Stimulated activated naive CD8-positive, alpha-beta T cell treated with anti-CD3 and anti-CD28 coated beads, Interleukin-15, Interleukin-2, amounts not matched to agents 100 U/mL and 50 U/mL, for 24 hours (primary cell): ENCODE results near the gene DSN1.
"Not testable (repeated sequence)": the region's sequence is repeated elsewhere in the genome, so short reads cannot be mapped to it uniquely, and the experiment has no call there.

ENCODE experiments used
- ATAC-seq: fragments of 150-1000 bp; cut with Tn5 transposase; one replicate; pipeline ENCODE4 v1.10.0; 2021
- DNase-seq: peaks from one replicate; pipeline ENCODE4 v3.0.0; 2021

Gene DSN1, protein sequence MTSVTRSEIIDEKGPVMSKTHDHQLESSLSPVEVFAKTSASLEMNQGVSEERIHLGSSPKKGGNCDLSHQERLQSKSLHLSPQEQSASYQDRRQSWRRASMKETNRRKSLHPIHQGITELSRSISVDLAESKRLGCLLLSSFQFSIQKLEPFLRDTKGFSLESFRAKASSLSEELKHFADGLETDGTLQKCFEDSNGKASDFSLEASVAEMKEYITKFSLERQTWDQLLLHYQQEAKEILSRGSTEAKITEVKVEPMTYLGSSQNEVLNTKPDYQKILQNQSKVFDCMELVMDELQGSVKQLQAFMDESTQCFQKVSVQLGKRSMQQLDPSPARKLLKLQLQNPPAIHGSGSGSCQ

GRCh38 chr20:36773597-36774390, at the start of gene DSN1:
DSN1 (minus strand) TSS chr20:36773763; CDS start chr20:36771458, 2,305 bp downstream.
- DNase-seq = peak; percentile 99
- peak; percentile 92 for ATAC-seq

GRCh38 chr20:36823121-36823520, 49.6 kb upstream of the DSN1 start:
- no peak for DNase-seq
- ATAC-seq = no peak

GRCh38 chr20:36821964-36822437, 48.4 kb upstream of the DSN1 start:
- ATAC-seq = no peak
- DNase-seq = no peak

GRCh38 chr20:36820928-36821327, 47.4 kb upstream of the DSN1 start:
- DNase-seq (no peak), ATAC-seq (no peak)

GRCh38 chr20:36820073-36820472, 46.5 kb upstream of the DSN1 start:
- no peak for ATAC-seq
- no peak for DNase-seq

GRCh38 chr20:36819659-36820058, 46.1 kb upstream of the DSN1 start:
- ATAC-seq (no peak), DNase-seq (no peak)

DNA sequence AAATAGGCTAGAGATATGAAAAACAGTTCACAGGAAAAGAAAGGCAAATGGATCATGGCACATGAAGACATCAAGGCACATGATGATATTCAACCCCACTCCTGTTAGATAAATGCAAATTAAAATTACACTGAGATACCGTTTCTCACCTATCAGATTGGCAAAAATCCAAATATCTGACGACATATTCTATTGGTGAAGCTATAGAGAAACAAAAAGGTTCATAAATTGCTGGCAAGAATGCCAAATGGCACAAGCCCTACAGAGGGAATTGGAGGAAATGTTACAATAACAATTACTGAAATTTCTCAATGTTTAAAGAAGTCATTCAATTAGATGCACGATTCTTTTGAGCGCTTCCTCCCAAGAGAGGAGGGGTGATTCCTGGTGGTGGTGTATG, 45.3 kb upstream of the DSN1 start:
- no peak for DNase-seq
- no peak for ATAC-seq

DNA sequence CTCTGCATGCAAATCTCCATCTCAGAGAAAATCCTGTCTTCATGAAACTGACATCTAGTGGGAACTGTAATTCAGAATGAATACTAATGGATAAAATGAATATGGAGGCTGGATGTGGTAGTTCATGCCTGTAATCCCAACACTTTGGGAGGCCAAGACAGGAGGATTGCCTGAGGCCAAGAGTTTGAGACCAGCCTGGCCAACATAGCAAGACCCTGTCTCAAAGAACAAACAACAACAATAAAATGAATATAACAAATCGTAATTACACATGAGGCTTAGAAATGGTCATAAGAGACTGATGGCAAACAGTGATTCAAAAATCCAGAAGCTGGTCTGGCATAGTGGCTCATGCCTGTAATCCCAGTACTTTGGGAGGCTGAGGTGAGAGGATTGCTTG, 44.6 kb upstream of the DSN1 start:
- DNase-seq (no peak), ATAC-seq (no peak)

- DNase-seq (no peak), ATAC-seq (no peak)
Observed at GRCh38 chr20:36817496-36817895, 43.9 kb upstream of the DSN1 start.

DNA sequence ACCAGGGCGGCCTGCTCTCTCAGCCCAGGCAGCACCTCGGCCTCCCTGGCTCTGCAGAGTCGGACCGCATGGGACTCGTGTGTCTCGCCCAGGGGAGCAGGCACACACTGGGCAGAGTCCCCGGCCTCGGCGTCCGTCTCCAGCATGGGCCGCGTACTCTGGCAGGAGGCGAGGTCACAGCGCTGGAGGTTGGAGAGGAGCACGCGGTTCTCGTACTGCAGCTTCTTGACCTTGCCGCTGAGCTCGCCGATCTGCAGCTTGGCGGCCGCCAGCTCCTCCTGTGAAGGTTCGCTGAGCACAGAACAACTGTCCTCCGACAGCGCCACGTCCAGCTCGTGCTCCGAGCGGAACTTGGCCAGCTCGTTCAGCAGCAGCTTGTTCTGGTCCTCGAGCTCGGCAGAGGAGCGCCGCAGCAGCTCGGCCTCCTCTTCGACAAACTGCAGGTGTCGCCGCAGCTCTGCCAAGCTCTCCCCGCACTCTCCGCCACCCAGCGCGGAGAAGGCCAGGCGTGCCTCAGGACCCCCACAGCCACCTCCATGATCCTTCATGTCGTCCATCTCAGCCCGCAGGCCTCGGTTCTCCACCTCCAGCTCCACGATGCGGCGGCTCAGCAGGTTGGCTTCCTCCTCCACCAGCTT, 42.0 kb upstream of the DSN1 start:
- DNase-seq = no peak
- ATAC-seq = no peak

GRCh38 chr20:36812594-36813463, 39.3 kb upstream of the DSN1 start:
- DNase-seq = no peak
- ATAC-seq = no peak

DNA sequence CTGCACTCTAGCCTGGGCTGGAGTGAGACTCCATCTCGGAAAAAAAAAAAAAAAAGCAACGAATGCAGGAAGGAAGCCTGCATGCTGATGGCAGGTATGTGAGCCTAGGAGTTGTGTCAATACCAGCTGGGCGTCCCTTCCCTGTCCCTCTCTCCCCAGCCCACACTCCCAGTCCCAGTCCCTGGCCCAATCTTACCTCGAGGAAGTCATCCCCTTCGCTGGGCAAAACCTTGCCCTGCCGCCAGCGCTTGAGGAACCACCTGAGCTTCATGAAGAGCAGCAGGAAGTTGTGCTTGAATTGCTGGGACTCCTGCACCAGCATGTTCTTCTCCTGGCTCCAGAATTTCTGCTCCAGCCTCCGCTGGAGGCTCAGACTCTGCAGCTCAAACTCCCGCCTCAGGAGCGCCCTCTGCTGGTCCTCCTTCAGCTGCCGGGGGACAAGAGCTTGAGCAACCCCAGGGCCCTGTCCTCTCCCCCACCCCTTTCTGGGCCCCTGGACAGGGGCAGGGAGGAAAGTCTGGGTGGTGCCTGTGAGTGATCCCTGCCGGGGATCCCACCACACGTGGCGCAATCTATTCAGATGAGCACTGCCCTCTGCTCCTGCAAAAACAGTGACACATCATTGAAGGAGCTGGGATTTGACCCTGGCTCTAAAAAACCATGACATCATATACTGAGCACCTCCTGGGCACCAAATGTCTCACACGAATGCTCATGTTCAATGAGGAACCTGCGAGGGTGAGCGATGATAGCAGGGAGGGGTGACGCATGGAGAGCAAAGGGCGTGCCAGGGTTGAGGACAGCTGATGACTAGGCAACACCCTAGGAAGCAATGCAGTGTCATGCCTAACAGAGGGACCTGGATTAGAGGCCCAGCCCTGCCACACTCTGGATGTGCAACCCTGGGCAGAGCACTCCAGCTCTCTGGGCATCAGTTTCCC, 35.0 kb upstream of the DSN1 start:
- DNase-seq = peak; percentile 86
- ATAC-seq = peak; percentile 63

DNA sequence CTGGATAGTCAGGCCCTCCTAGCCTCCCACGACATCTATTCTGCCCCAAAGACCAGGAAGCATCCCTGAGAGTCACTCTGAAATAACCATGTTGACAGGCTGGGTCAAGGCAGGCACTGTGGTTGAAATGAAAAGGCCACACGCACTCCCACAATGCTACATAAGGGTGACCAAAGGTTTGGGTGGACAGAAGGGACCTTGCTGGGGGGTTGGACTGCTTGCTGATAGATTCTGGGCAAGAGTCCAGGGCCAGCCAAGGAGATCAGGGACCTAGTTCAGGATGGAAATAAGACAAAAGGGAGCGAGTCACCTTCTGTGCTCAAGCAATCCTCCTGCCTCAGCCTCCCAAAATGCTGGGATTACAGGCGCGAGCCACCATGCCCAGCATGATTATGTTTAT, 32.5 kb upstream of the DSN1 start:
- ATAC-seq (no peak), DNase-seq (no peak)

GRCh38 chr20:36805396-36805795, 31.8 kb upstream of the DSN1 start:
- no peak for DNase-seq
- no peak for ATAC-seq

- DNase-seq (no peak), ATAC-seq (no peak)
Observed at GRCh38 chr20:36804425-36804824, 30.9 kb upstream of the DSN1 start.

- DNase-seq (no peak), ATAC-seq (no peak)
Observed at GRCh38 chr20:36802326-36803222, 29.0 kb upstream of the DSN1 start.

- ATAC-seq (no peak), DNase-seq (no peak)
Observed at GRCh38 chr20:36800410-36800809, 26.8 kb upstream of the DSN1 start.

DNA sequence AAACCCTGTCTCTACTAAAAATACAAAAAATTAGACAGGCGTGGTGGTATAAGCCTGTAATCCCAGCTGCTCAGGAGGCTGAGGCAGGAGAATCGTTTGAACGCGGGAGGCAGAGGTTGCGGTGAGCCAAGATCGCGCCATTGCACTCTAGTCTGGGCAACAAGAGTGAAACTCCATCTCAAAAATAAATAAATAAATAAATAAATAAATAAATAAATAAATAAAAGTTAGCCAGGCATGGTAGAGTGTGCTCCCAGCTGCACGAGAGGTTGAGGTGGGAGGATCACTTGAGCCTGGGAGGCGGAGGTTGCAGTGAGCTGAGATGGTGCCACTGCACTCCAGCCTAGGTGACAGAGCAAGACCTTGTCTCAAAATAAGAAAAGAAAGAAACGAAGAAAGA, 25.8 kb upstream of the DSN1 start:
- DNase-seq, ATAC-seq: not testable (repeated sequence)

- no peak for DNase-seq
- no peak for ATAC-seq
Observed at GRCh38 chr20:36796875-36797274, 23.3 kb upstream of the DSN1 start.

GRCh38 chr20:36796117-36796516, 22.6 kb upstream of the DSN1 start:
- ATAC-seq = no peak
- no peak for DNase-seq
